Measurements from ENCODE around the gene CCDC200.
"Not testable (repeated sequence)": the region's sequence is repeated elsewhere in the genome, so short reads cannot be mapped to it uniquely, and the experiment has no call there.

The CCDC200 gene

GRCh38 chr17:43232021-43232699, 3.7 kb upstream of the CCDC200 start:
- H3K27ac ChIP-seq (ENCODE audit: insufficient read depth, low read depth, low read length, poor library complexity, severe bottlenecking); H3K4me1 ChIP-seq (ENCODE audit: control insufficient read depth, insufficient read depth, low read length); H3K27me3 ChIP-seq (ENCODE audit: control insufficient read depth, insufficient read depth, low read length, poor library complexity, severe bottlenecking); H3K4me3 ChIP-seq (ENCODE audit: insufficient read depth, low read depth, low read length); H3K9me3 ChIP-seq (ENCODE audit: control insufficient read depth, low read length); H3K36me3 ChIP-seq (ENCODE audit: control insufficient read depth, insufficient read depth, low read length): not testable (repeated sequence)
- 96% methylated on average over 12 to 13 of the region's 24 CpGs for WGBS, 2 experiments

- H3K27ac ChIP-seq (ENCODE audit: insufficient read depth, low read depth, low read length, poor library complexity, severe bottlenecking); H3K4me3 ChIP-seq (ENCODE audit: insufficient read depth, low read depth, low read length); H3K36me3 ChIP-seq (ENCODE audit: control insufficient read depth, insufficient read depth, low read length); H3K4me1 ChIP-seq (ENCODE audit: control insufficient read depth, insufficient read depth, low read length); H3K27me3 ChIP-seq (ENCODE audit: control insufficient read depth, insufficient read depth, low read length, poor library complexity, severe bottlenecking); H3K9me3 ChIP-seq (ENCODE audit: control insufficient read depth, low read length): not testable (repeated sequence)
- WGBS, 2 experiments = 91 to 92% methylated on average over 13 to 20 of the region's 40 CpGs
Observed at GRCh38 chr17:43231205-43232020, 3.0 kb upstream of the CCDC200 start.

GRCh38 chr17:43226393-43226792, 2.0 kb downstream of the CCDC200 start:
- Histone ChIP-seq H3K9me3 (ENCODE audit: control insufficient read depth, low read length) (no peaks in the 10 kb centered on the region), H3K27ac (ENCODE audit: insufficient read depth, low read depth, low read length, poor library complexity, severe bottlenecking) (no peak overlapping the region), H3K4me3 (ENCODE audit: insufficient read depth, low read depth, low read length) (no peak overlapping the region), H3K4me1 (ENCODE audit: control insufficient read depth, insufficient read depth, low read length) (no peaks in the 10 kb centered on the region), H3K36me3 (ENCODE audit: control insufficient read depth, insufficient read depth, low read length) (no peaks in the 10 kb centered on the region), H3K27me3 (ENCODE audit: control insufficient read depth, insufficient read depth, low read length, poor library complexity, severe bottlenecking) (no peaks in the 10 kb centered on the region)
- WGBS, 2 experiments = 92 to 94% methylated on average over 7 of the region's 7 CpGs

- no peaks in the 10 kb centered on the region for H3K9me3 ChIP-seq (ENCODE audit: control insufficient read depth, low read length)
- H3K4me3 ChIP-seq (ENCODE audit: insufficient read depth, low read depth, low read length) = no peak overlapping the region
- no peaks in the 10 kb centered on the region for H3K27me3 ChIP-seq (ENCODE audit: control insufficient read depth, insufficient read depth, low read length, poor library complexity, severe bottlenecking)
- H3K27ac ChIP-seq (ENCODE audit: insufficient read depth, low read depth, low read length, poor library complexity, severe bottlenecking) = no peak overlapping the region
- no peaks in the 10 kb centered on the region for H3K36me3 ChIP-seq (ENCODE audit: control insufficient read depth, insufficient read depth, low read length)
- 94 to 98% methylated on average over 7 of the region's 7 CpGs for WGBS, 2 experiments
- H3K4me1 ChIP-seq (ENCODE audit: control insufficient read depth, insufficient read depth, low read length) = no peaks in the 10 kb centered on the region
Observed at GRCh38 chr17:43224146-43224705, 4.2 kb downstream of the CCDC200 start.

GRCh38 chr17:43220511-43221125, 7.8 kb downstream of the CCDC200 start:
- no peaks in the 10 kb centered on the region for H3K27me3 ChIP-seq (ENCODE audit: control insufficient read depth, insufficient read depth, low read length, poor library complexity, severe bottlenecking)
- WGBS, 2 experiments = 81 to 84% methylated on average over 9 of the region's 9 CpGs
- H3K36me3 ChIP-seq (ENCODE audit: control insufficient read depth, insufficient read depth, low read length) = peaks cover 2% of the 10 kb centered on the region
- H3K4me1 ChIP-seq (ENCODE audit: control insufficient read depth, insufficient read depth, low read length) = no peaks in the 10 kb centered on the region
- no peak overlapping the region for H3K4me3 ChIP-seq (ENCODE audit: insufficient read depth, low read depth, low read length)
- H3K9me3 ChIP-seq (ENCODE audit: control insufficient read depth, low read length) = no peaks in the 10 kb centered on the region
- H3K27ac ChIP-seq (ENCODE audit: insufficient read depth, low read depth, low read length, poor library complexity, severe bottlenecking) = no peak overlapping the region

GRCh38 chr17:43219746-43220380, 8.6 kb downstream of the CCDC200 start:
- Histone ChIP-seq H3K27ac (ENCODE audit: insufficient read depth, low read depth, low read length, poor library complexity, severe bottlenecking) (no peak overlapping the region), H3K4me1 (ENCODE audit: control insufficient read depth, insufficient read depth, low read length) (no peaks in the 10 kb centered on the region), H3K27me3 (ENCODE audit: control insufficient read depth, insufficient read depth, low read length, poor library complexity, severe bottlenecking) (no peaks in the 10 kb centered on the region), H3K9me3 (ENCODE audit: control insufficient read depth, low read length) (no peaks in the 10 kb centered on the region), H3K4me3 (ENCODE audit: insufficient read depth, low read depth, low read length) (no peak overlapping the region), H3K36me3 (ENCODE audit: control insufficient read depth, insufficient read depth, low read length) (peaks cover 4% of the 10 kb centered on the region)
- 82 to 87% methylated on average over 8 of the region's 8 CpGs for WGBS, 2 experiments

GRCh38 chr17:43219001-43219400, 9.4 kb downstream of the CCDC200 start:
- Histone ChIP-seq H3K27ac (ENCODE audit: insufficient read depth, low read depth, low read length, poor library complexity, severe bottlenecking) (no peak overlapping the region), H3K4me1 (ENCODE audit: control insufficient read depth, insufficient read depth, low read length) (no peaks in the 10 kb centered on the region), H3K36me3 (ENCODE audit: control insufficient read depth, insufficient read depth, low read length) (peaks cover 4% of the 10 kb centered on the region), H3K27me3 (ENCODE audit: control insufficient read depth, insufficient read depth, low read length, poor library complexity, severe bottlenecking) (no peaks in the 10 kb centered on the region), H3K9me3 (ENCODE audit: control insufficient read depth, low read length) (no peaks in the 10 kb centered on the region), H3K4me3 (ENCODE audit: insufficient read depth, low read depth, low read length) (no peak overlapping the region)
- 91 to 95% methylated on average over 2 of the region's 2 CpGs for WGBS, 2 experiments

GRCh38 chr17:43217614-43218087, 10.8 kb downstream of the CCDC200 start:
- Histone ChIP-seq H3K4me3 (ENCODE audit: insufficient read depth, low read depth, low read length) (no peak overlapping the region), H3K9me3 (ENCODE audit: control insufficient read depth, low read length) (no peaks in the 10 kb centered on the region), H3K36me3 (ENCODE audit: control insufficient read depth, insufficient read depth, low read length) (peaks cover 4% of the 10 kb centered on the region), H3K27ac (ENCODE audit: insufficient read depth, low read depth, low read length, poor library complexity, severe bottlenecking) (no peak overlapping the region), H3K4me1 (ENCODE audit: control insufficient read depth, insufficient read depth, low read length) (peaks cover under 1% of the 10 kb centered on the region), H3K27me3 (ENCODE audit: control insufficient read depth, insufficient read depth, low read length, poor library complexity, severe bottlenecking) (no peaks in the 10 kb centered on the region)
- whole genome bisulfite sequencing, 2 experiments = 85 to 98% methylated on average over 2 of the region's 2 CpGs

- Histone ChIP-seq H3K9me3 (ENCODE audit: control insufficient read depth, low read length) (no peaks in the 10 kb centered on the region), H3K27me3 (ENCODE audit: control insufficient read depth, insufficient read depth, low read length, poor library complexity, severe bottlenecking) (no peaks in the 10 kb centered on the region), H3K4me1 (ENCODE audit: control insufficient read depth, insufficient read depth, low read length) (peaks cover 6% of the 10 kb centered on the region), H3K27ac (ENCODE audit: insufficient read depth, low read depth, low read length, poor library complexity, severe bottlenecking) (no peak overlapping the region), H3K4me3 (ENCODE audit: insufficient read depth, low read depth, low read length) (no peak overlapping the region), H3K36me3 (ENCODE audit: control insufficient read depth, insufficient read depth, low read length) (peaks cover 4% of the 10 kb centered on the region)
- WGBS, 2 experiments = 94 to 98% methylated on average over 4 of the region's 4 CpGs
Observed at GRCh38 chr17:43216762-43217613, 11.4 kb downstream of the CCDC200 start.
